HG03175 (cell line): ENCODE measurements around the gene MRPL32.

Experiments used
- ATAC-seq: cut with Tn5 transposase; IDR thresholded peaks from one replicate; pipeline ENCODE4 v1.9.1; 2021; ENCODE audit warnings: mild to moderate bottlenecking, moderate library complexity; ENCODE audit not compliant: unreplicated experiment

The MRPL32 gene

GRCh38 chr7:42925630-42926029 lies 6.5 kb upstream of the MRPL32 start:
- no peak for ATAC-seq

- no peak for ATAC-seq
These were observed 6.0 kb upstream of the MRPL32 start for GRCh38 chr7:42926204-42926603.

GRCh38 chr7:42928754-42929153 lies 3.4 kb upstream of the MRPL32 start:
- ATAC-seq: no peak

GRCh38 chr7:42929449-42929848 lies 2.7 kb upstream of the MRPL32 start:
- ATAC-seq: no peak

- no peak for ATAC-seq
These were observed 1.3 kb upstream of the MRPL32 start for GRCh38 chr7:42930889-42931288.

GRCh38 chr7:42931447-42931833 lies 736 bp upstream of the MRPL32 start:
- no peak for ATAC-seq

GRCh38 chr7:42932811-42933591 lies 825 bp downstream of the MRPL32 start:
- no peak for ATAC-seq

- ATAC-seq: no peak
These were observed 2.1 kb downstream of the MRPL32 start for GRCh38 chr7:42934291-42934690.

- ATAC-seq: no peak
These were observed 3.7 kb downstream of the MRPL32 start for GRCh38 chr7:42935861-42936260.

GRCh38 chr7:42939457-42940240 lies 7.5 kb downstream of the MRPL32 start:
- ATAC-seq: no peak

GRCh38 chr7:42940985-42941847 lies 9.0 kb downstream of the MRPL32 start:
- ATAC-seq: peak; percentile 74

- peak; percentile 44 for ATAC-seq
These were observed 13.8 kb downstream of the MRPL32 start for GRCh38 chr7:42945821-42946626.

- no peak for ATAC-seq
These were observed 14.4 kb downstream of the MRPL32 start for GRCh38 chr7:42946627-42946950.

- ATAC-seq: no peak
These were observed 15.3 kb downstream of the MRPL32 start for GRCh38 chr7:42947521-42947920.

GRCh38 chr7:42950417-42950816 lies 18.2 kb downstream of the MRPL32 start:
- ATAC-seq: no peak

GRCh38 chr7:42952328-42952727 lies 20.2 kb downstream of the MRPL32 start:
- no peak for ATAC-seq

GRCh38 chr7:42953994-42954393 lies 21.8 kb downstream of the MRPL32 start:
- ATAC-seq: no peak

GRCh38 chr7:42956062-42956461 lies 23.9 kb downstream of the MRPL32 start:
- no peak for ATAC-seq

- ATAC-seq: no peak
These were observed 27.4 kb downstream of the MRPL32 start for GRCh38 chr7:42959549-42959948.

- no peak for ATAC-seq
These were observed 28.6 kb downstream of the MRPL32 start for GRCh38 chr7:42960762-42961161.

- no peak for ATAC-seq
These were observed 29.0 kb downstream of the MRPL32 start for GRCh38 chr7:42961170-42961569.
